Activated CD4-positive, alpha-beta memory T cell treated with anti-CD3 and anti-CD28 coated beads, Interleukin-2, amount 10 ng/mL, durations not matched to agents 7 days and 5 days (primary cell): ENCODE measurements around the gene IPO11. TPM values are rescaled to one million over a fixed set of nuclear protein-coding genes. Genes with fewer than 3 reads are reported as not detected.
"Not testable (repeated sequence)": the region's sequence is repeated elsewhere in the genome, so short reads cannot be mapped to it uniquely, and the experiment has no call there.

Source experiments
- CTCF ChIA-PET: fragments of 350-600 bp; sonication (Branson Sonifier 250); formaldehyde crosslinking; loops from one replicate; lab custom pipeline; 2021; ENCODE audit warnings: antibody characterized with exemption, inconsistent platforms; lab: Charles Lee
- POLR2A ChIA-PET: fragments of 350-600 bp; sonication (Branson Sonifier 250); formaldehyde crosslinking; loops from one replicate; lab custom pipeline; 2021; ENCODE audit warnings: antibody characterized with exemption; lab: Charles Lee
- DNase-seq: peaks from one replicate; pipeline ENCODE4 v3.0.0-alpha.2; 2020
- H3K27ac Mint-ChIP-seq: one replicate; pipeline ENCODE4 v1.8.0; 2021; ENCODE audit warnings: mild to moderate bottlenecking, mixed read lengths
- H3K27me3 Mint-ChIP-seq: one replicate; pipeline ENCODE4 v1.8.0; 2021; ENCODE audit warnings: mixed read lengths
- H3K36me3 Mint-ChIP-seq: one replicate; pipeline ENCODE4 v1.8.0; 2021; ENCODE audit warnings: low read depth, mixed read lengths
- H3K4me1 Mint-ChIP-seq: one replicate; pipeline ENCODE4 v1.8.0; 2021; ENCODE audit warnings: mixed read lengths
- H3K4me3 Mint-ChIP-seq: one replicate; pipeline ENCODE4 v1.8.0; 2021; ENCODE audit warnings: mild to moderate bottlenecking, mixed read lengths
- H3K9me3 Mint-ChIP-seq: one replicate; pipeline ENCODE4 v1.8.0; 2021; ENCODE audit warnings: mixed read lengths
- total RNA-seq, 2 experiments: library from RNA; stranded (reverse); gene quantifications; one replicate each; pipeline ENCODE4 v1.2.3, GENCODE V29; 2021

IPO11 gene
- total RNA-seq, 2 experiments from 2014 or later, result 23.8 to 23.9 TPM

- no peak overlapping the region for H3K4me3 Mint-ChIP-seq
Measured at GRCh38 chr5:62652225-62652624, 239.7 kb downstream of the IPO11 start.

GRCh38 chr5:62653001-62653863, 240.7 kb downstream of the IPO11 start:
- peaks cover 2% of the 10 kb centered on the region for H3K9me3 Mint-ChIP-seq
- POLR2A ChIA-PET, result no interaction called here
- H3K4me1 Mint-ChIP-seq, result peaks cover 15% of the 10 kb centered on the region
- H3K36me3 Mint-ChIP-seq, result no peaks in the 10 kb centered on the region
- CTCF ChIA-PET, result no interaction called here
- peaks cover 4% of the 10 kb centered on the region for H3K27me3 Mint-ChIP-seq
- DNase-seq, result no peak
- no peak overlapping the region for H3K4me3 Mint-ChIP-seq
- no peak overlapping the region for H3K27ac Mint-ChIP-seq

More at GRCh38 chr5:62652225-62652624, 239.7 kb downstream of the IPO11 start:
- H3K4me1 Mint-ChIP-seq, result peaks cover 15% of the 10 kb centered on the region
- no peaks in the 10 kb centered on the region for H3K36me3 Mint-ChIP-seq
- ChIA-PET POLR2A (no interaction called here), CTCF (no interaction called here)
- no peaks in the 10 kb centered on the region for H3K27me3 Mint-ChIP-seq
- DNase-seq, result no peak
- no peak overlapping the region for H3K27ac Mint-ChIP-seq
- no peaks in the 10 kb centered on the region for H3K9me3 Mint-ChIP-seq

GRCh38 chr5:62653864-62654575, 241.5 kb downstream of the IPO11 start:
- POLR2A ChIA-PET, result no interaction called here
- peaks cover 4% of the 10 kb centered on the region for H3K9me3 Mint-ChIP-seq
- CTCF ChIA-PET, result no interaction called here
- H3K36me3 Mint-ChIP-seq, result no peaks in the 10 kb centered on the region
- no peak overlapping the region for H3K27ac Mint-ChIP-seq
- H3K4me1 Mint-ChIP-seq, result peaks cover 15% of the 10 kb centered on the region
- no peak overlapping the region for H3K4me3 Mint-ChIP-seq
- DNase-seq, result no peak
- peaks cover 7% of the 10 kb centered on the region for H3K27me3 Mint-ChIP-seq

- H3K4me1 Mint-ChIP-seq, DNase-seq, H3K27me3 Mint-ChIP-seq, H3K4me3 Mint-ChIP-seq, H3K36me3 Mint-ChIP-seq, H3K27ac Mint-ChIP-seq, POLR2A ChIA-PET, CTCF ChIA-PET, H3K9me3 Mint-ChIP-seq: not testable (repeated sequence)
Measured at GRCh38 chr5:62657772-62658171, 245.2 kb downstream of the IPO11 start.

GRCh38 chr5:62661126-62661525, 248.6 kb downstream of the IPO11 start:
- Mint-ChIP-seq H3K27ac (no peak overlapping the region), H3K9me3 (peaks cover 4% of the 10 kb centered on the region), H3K36me3 (no peaks in the 10 kb centered on the region), H3K27me3 (peaks cover 7% of the 10 kb centered on the region), H3K4me3 (no peak overlapping the region), H3K4me1 (no peaks in the 10 kb centered on the region)
- POLR2A ChIA-PET, result no interaction called here
- DNase-seq, result no peak
- CTCF ChIA-PET, result no interaction called here

- Mint-ChIP-seq H3K4me1 (no peaks in the 10 kb centered on the region), H3K27me3 (peaks cover 7% of the 10 kb centered on the region), H3K27ac (no peak overlapping the region), H3K36me3 (no peaks in the 10 kb centered on the region), H3K9me3 (peaks cover 4% of the 10 kb centered on the region), H3K4me3 (no peak overlapping the region)
- DNase-seq, result no peak
- POLR2A ChIA-PET, result no interaction called here
- CTCF ChIA-PET, result no interaction called here
Measured at GRCh38 chr5:62662521-62662920, 250.0 kb downstream of the IPO11 start.

- CTCF ChIA-PET, result interaction anchor here (0.6 kb wide), 1 partner anchor 100 kb away, joined by 3 read pairs; no protein-coding TSS in a partner anchor
Measured at GRCh38 chr5:62671479-62671878, 258.9 kb downstream of the IPO11 start.

GRCh38 chr5:62676596-62676995, 264.0 kb downstream of the IPO11 start:
- H3K27me3 Mint-ChIP-seq, H3K27ac Mint-ChIP-seq, DNase-seq, H3K36me3 Mint-ChIP-seq, CTCF ChIA-PET, POLR2A ChIA-PET, H3K4me3 Mint-ChIP-seq, H3K9me3 Mint-ChIP-seq, H3K4me1 Mint-ChIP-seq: not testable (repeated sequence)

More at GRCh38 chr5:62671479-62671878, 258.9 kb downstream of the IPO11 start:
- H3K4me3 Mint-ChIP-seq, result no peak overlapping the region
- no peaks in the 10 kb centered on the region for H3K4me1 Mint-ChIP-seq
- H3K27ac Mint-ChIP-seq, result no peak overlapping the region
- H3K36me3 Mint-ChIP-seq, result no peaks in the 10 kb centered on the region
- POLR2A ChIA-PET, result no interaction called here
- H3K27me3 Mint-ChIP-seq, result peaks cover 4% of the 10 kb centered on the region
- H3K9me3 Mint-ChIP-seq, result peaks cover 6% of the 10 kb centered on the region
- DNase-seq, result no peak

Other genes with a start within 250 kb of the IPO11 start
- 100 to 1,000 TPM; 250 to 251 TPM for gene KIF2A, start 106.6 kb upstream of the IPO11 start, total RNA-seq
- 10 to 100 TPM; 28.9 to 33.6 TPM for gene DIMT1, start 8.9 kb upstream of the IPO11 start, total RNA-seq
- 1 to 10 TPM in 1 of 2 experiments, under 1 TPM in 1; 0.95 to 1.2 TPM for gene LRRC70, start 166.1 kb downstream of the IPO11 start, total RNA-seq